Neural progenitor cell (in vitro differentiated cells): Measurements from ENCODE around the gene CHRM3.

Experiments
- EZH2 ChIP-seq: fragments of 200-600 bp; sonication (generic); IDR thresholded peaks from 2 replicates; pipeline ENCODE4 v1.6.1; 2017; ENCODE audit warnings: antibody characterized with exemption, mild to moderate bottlenecking, moderate library complexity
- TF ChIP-seq, protein P1 (sequence below): fragments of 200-600 bp; sonication (generic); IDR thresholded peaks from 2 replicates; pipeline ENCODE4 v1.5.1; 2017; ENCODE audit warnings: antibody characterized with exemption, mild to moderate bottlenecking

DNA sequence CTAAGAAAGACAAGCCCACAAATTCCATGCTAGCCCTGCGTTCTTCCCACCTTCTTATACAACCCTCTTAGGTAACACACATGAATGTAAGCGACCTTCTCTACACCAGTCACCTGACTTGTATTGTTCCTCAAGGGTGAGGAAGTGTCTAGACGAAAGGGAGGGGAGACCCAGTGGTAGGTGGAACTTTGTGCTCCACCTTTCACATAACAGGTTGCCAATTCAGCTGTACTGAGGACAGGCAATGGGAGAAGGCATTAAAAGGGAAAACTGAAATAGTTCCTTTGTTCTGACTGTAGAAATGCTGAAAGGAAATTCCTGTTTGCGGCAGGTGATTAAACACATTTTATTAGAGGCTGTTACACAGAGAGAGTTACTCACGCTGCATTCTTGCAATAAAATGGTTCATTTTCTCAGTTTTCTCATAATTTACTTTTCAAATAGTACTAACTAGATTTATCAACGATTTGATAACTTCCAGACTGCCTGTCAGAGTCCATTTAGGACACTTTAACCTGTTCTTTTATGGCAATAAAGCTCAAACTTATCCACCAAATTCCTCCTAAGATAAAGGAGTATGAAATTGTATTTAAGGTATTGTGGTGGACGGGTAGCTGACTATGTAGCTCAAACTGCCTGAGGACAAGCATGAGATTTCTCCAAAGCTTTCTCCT, 17.8 kb upstream of the CHRM3 start:
- TF ChIP-seq, protein P1, sequence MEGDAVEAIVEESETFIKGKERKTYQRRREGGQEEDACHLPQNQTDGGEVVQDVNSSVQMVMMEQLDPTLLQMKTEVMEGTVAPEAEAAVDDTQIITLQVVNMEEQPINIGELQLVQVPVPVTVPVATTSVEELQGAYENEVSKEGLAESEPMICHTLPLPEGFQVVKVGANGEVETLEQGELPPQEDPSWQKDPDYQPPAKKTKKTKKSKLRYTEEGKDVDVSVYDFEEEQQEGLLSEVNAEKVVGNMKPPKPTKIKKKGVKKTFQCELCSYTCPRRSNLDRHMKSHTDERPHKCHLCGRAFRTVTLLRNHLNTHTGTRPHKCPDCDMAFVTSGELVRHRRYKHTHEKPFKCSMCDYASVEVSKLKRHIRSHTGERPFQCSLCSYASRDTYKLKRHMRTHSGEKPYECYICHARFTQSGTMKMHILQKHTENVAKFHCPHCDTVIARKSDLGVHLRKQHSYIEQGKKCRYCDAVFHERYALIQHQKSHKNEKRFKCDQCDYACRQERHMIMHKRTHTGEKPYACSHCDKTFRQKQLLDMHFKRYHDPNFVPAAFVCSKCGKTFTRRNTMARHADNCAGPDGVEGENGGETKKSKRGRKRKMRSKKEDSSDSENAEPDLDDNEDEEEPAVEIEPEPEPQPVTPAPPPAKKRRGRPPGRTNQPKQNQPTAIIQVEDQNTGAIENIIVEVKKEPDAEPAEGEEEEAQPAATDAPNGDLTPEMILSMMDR: no peak
- TF ChIP-seq EZH2: no peak
